Measurements from ENCODE around the gene DNM3. TPM values are rescaled to one million over a fixed set of nuclear protein-coding genes. Genes with fewer than 3 reads are reported as not detected.

The DNM3 gene
- total and polyA plus RNA-seq, 2 of the 8 experiments (the other 6 are each of a cell fraction or from before 2014, with no cell fraction given): 2.0 to 8.5 TPM

DNA sequence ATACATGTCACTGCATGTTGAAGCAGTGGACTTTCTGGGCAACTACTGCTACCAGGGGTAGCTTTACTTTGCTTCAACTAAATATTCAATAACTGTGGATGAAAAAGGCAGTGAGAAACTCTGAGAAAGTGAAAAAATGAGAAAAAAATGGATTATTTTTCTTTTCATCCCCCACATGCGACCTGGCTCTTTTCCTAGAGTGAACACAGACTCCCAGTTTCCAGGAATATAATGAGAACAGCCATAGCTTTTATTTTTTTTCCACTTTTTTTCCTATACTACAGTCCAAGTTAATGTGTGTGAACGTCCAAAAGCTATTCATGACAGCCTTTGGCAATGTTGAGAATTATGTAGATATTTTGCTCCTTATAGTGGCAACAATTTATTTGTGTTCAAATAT, 230.4 kb downstream of the DNM3 start:
- Histone ChIP-seq H3K4me1 (replicated peaks in 1 of 4; ENCODE audit: control insufficient read depth in 3 of 4, insufficient read depth in 4 of 4, low read length in 3 of 4) (no peaks in the 10 kb centered on the region), H3K36me3 (ENCODE audit: control insufficient read depth in 2 of 4, insufficient read depth in 4 of 4, low read length in 3 of 4) (no peaks in the 10 kb centered on the region), H2BK12ac (ENCODE audit: low read depth, low read length) (no peak overlapping the region), H3K9ac (replicated peaks in 1 of 4; ENCODE audit: extremely low read depth in 1 of 4, low read depth in 3 of 4, low read length in 3 of 4) (no peak overlapping the region), H3K23ac (ENCODE audit: insufficient read length) (no peak overlapping the region), H2BK120ac (replicated peaks; ENCODE audit: low read depth, low read length) (no peak overlapping the region), H4K91ac (replicated peaks; ENCODE audit: insufficient read length, low read length) (no peak overlapping the region), H2BK5ac (ENCODE audit: low read depth, low read length) (no peak overlapping the region), H3K4me3 (ENCODE audit: extremely low read depth in 1 of 4, insufficient read depth in 2 of 4, low read depth in 3 of 4, low read length in 4 of 4) (no peak overlapping the region), H3K79me1 (ENCODE audit: low read depth, low read length) (no peaks in the 10 kb centered on the region), H4K5ac (ENCODE audit: insufficient read length, low read depth, low read length) (no peak overlapping the region), H3K9me3 (ENCODE audit: insufficient read depth in 2 of 2, low read depth in 1 of 2, low read length in 1 of 2) (no peaks in the 10 kb centered on the region), H4K20me1 (replicated peaks in 1 of 2; ENCODE audit: control insufficient read depth in 1 of 2, insufficient read depth in 2 of 2, low read length in 2 of 2) (no peaks in the 10 kb centered on the region), H3K14ac (ENCODE audit: insufficient read length) (no peak overlapping the region), H3K79me2 (ENCODE audit: control insufficient read depth in 1 of 2, insufficient read depth in 2 of 2, low read length in 2 of 2) (no peaks in the 10 kb centered on the region), H3K27me3 (replicated peaks in 1 of 4; ENCODE audit: control insufficient read depth in 3 of 4, extremely low read depth in 1 of 4, insufficient read depth in 3 of 4, low read length in 3 of 4) (no peaks in the 10 kb centered on the region), H2AK5ac (ENCODE audit: low read depth, low read length) (no peak overlapping the region), H2BK15ac (ENCODE audit: low read length) (no peak overlapping the region), H3K4me2 (ENCODE audit: insufficient read depth in 1 of 2, low read depth in 2 of 2, low read length in 2 of 2) (no peak overlapping the region), H3K4ac (replicated peaks; ENCODE audit: insufficient read length, low read depth, low read length) (no peak overlapping the region), H3K23me2 (ENCODE audit: low read depth, low read length) (no peaks in the 10 kb centered on the region), H2AFZ (ENCODE audit: low read length) (no peak overlapping the region), H3K27ac (ENCODE audit: low read depth, low read length) (no peak overlapping the region), H3K18ac (ENCODE audit: extremely low read depth, low read length) (no peak overlapping the region), H2BK20ac (ENCODE audit: low read length) (no peak overlapping the region), H3K56ac (replicated peaks; ENCODE audit: insufficient read length, low read depth, low read length) (no peak overlapping the region), H4K8ac (ENCODE audit: extremely low read depth, insufficient read depth, low read length) (no peak overlapping the region)
- POLR2A ChIA-PET (ENCODE audit: partially characterized antibody): no interaction called here
- no peak for TF ChIP-seq EGR1 (IDR thresholded peaks at IDR 0.05; ENCODE audit: borderline replicate concordance, low read depth, low read length)
- no peak for TF ChIP-seq RXRA (IDR thresholded peaks at IDR 0.05; ENCODE audit: insufficient read depth, low read depth, low read length)
- no peak for TF ChIP-seq BACH1 (IDR thresholded peaks at IDR 0.05; ENCODE audit: low read length)
- TF ChIP-seq RBBP5 (IDR thresholded peaks at IDR 0.05; ENCODE audit: borderline replicate concordance, low read depth, low read length): no peak
- TF ChIP-seq HDAC6 (IDR thresholded peaks at IDR 0.05; ENCODE audit: low read depth, low read length): no peak
- no peak for TF ChIP-seq SAP30 (IDR thresholded peaks at IDR 0.05; ENCODE audit: insufficient read depth, insufficient replicate concordance, low read length)
- no peak for TF ChIP-seq POU5F1 (IDR thresholded peaks at IDR 0.05; ENCODE audit: low read depth, low read length)
- TF ChIP-seq KDM1A (IDR thresholded peaks at IDR 0.05; ENCODE audit: borderline replicate concordance, low read length): no peak
- no peak for TF ChIP-seq CREB1 (IDR thresholded peaks at IDR 0.05)
- no peak for TF ChIP-seq GTF2F1 (IDR thresholded peaks at IDR 0.05; ENCODE audit: borderline replicate concordance, low read depth, low read length)
- DNase-seq (ENCODE audit: low read depth in 1 of 2, low spot score in 2 of 2) (no peak), FAIRE-seq (no peak)
- 74% methylated on average over 2 of the region's 2 CpGs; no CpG with 5 or more reads in 1 of the 2 experiments for WGBS, 2 experiments (ENCODE audit: extremely low coverage in 1 of 2, insufficient coverage in 1 of 2, insufficient read length in 1 of 2, insufficient replicate concordance in 2 of 2, low coverage in 1 of 2, low lambda C conversion rate in 2 of 2, missing lambda C conversion rate in 1 of 2)
- CTCF ChIA-PET (ENCODE audit: partially characterized antibody): interaction anchor here (1.0 to 3.3 kb wide), 3 partner anchors 19 to 271 kb away, joined by 3 to 14 read pairs (median 7); no protein-coding TSS in a partner anchor

All from H1 (cell line).